ENCODE data around the gene SGPL1. TPM values are rescaled to one million over a fixed set of nuclear protein-coding genes. Genes with fewer than 3 reads are reported as not detected.

SGPL1 gene
- total and polyA plus RNA-seq, 2 experiments from 2014 or later: 12.0 to 42.7 TPM

DNA sequence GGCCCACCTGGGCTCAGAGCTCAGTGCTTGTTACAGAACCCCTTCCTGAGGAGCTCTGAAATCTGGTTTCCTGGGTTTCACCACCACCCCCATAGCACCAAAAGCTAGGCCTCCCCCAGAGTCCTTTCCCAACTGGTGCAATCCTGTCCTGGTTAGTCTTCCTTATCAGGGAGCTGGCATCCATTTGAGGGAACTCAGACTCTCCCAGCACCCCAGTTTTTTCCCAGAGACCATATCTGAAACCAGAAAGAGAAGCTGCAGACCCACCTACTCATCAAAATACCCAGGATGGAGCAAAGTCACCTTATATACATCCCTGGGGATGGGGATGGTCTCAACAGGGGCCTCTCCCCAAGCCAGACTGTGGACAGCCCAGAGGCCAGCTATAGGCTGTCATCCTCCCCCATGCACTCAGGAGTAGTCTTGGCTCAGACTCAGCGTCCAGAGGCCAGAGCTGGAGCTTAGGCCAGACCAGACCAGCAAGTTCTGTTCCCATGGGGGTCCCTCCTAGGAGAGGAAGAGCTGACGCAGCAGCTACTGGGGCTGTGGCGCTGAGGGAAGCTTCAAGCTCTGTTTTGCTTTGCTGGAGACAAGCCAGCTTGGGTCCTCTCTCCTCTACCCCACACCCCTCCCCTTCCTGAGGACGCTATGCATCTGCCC is 33.5 kb upstream of the SGPL1 start:
- Mint-ChIP-seq H3K9me3 (no peaks in the 10 kb centered on the region), H3K36me3 (ENCODE audit: low read depth) (no peaks in the 10 kb centered on the region), H3K4me3 (no peak overlapping the region), H3K27ac (no peak overlapping the region), H3K27me3 (ENCODE audit: insufficient read depth, low read depth, poor library complexity) (peaks cover 3% of the 10 kb centered on the region), H3K4me1 (peaks cover 5% of the 10 kb centered on the region; the same call in 2 of the 3 replicates)
- ATAC-seq (no peak), DNase-seq (ENCODE audit: low spot score) (no peak)
- H3K9me2 ChIP-seq (ENCODE audit: insufficient read depth): peaks cover 4% of the 10 kb centered on the region; the same call in 1 of the 2 replicates
- no peak overlapping the region for H3K4me3 ChIP-seq
- H3F3A ChIP-seq (replicated peaks; ENCODE audit: low read depth): no peaks in the 10 kb centered on the region
- H4K20me1 ChIP-seq (replicated peaks; ENCODE audit: insufficient read depth): no peaks in the 10 kb centered on the region; the same call in 1 of the 2 replicates
- H3K79me2 ChIP-seq (replicated peaks; ENCODE audit: insufficient read depth): no peaks in the 10 kb centered on the region
- H3K27ac ChIP-seq (ENCODE audit: low read depth): no peak overlapping the region
- no peak for TF ChIP-seq ZNF331 (CRISPR knock-in tag; IDR thresholded peaks at IDR 0.05; ENCODE audit: low read depth)
- no peaks in the 10 kb centered on the region for H3K36me3 ChIP-seq (ENCODE audit: insufficient read depth)
- H3K27me3 ChIP-seq (ENCODE audit: insufficient read depth): no peaks in the 10 kb centered on the region
- H3K4me1 ChIP-seq (ENCODE audit: insufficient read depth): no peaks in the 10 kb centered on the region
- no peak overlapping the region for H3K4me2 ChIP-seq
- H2AFZ ChIP-seq: no peak overlapping the region

GRCh38 chr10:70782746-70783680 is 32.7 kb upstream of the SGPL1 start:
- ATAC-seq: no peak
- H3K27ac Mint-ChIP-seq: no peak overlapping the region
- no peaks in the 10 kb centered on the region; the same call in 1 of the 2 replicates for H4K20me1 ChIP-seq (replicated peaks; ENCODE audit: insufficient read depth)
- TF ChIP-seq ZNF114 (CRISPR knock-in tag; IDR thresholded peaks at IDR 0.05) (no peak), JUNB (IDR thresholded peaks at IDR 0.05; ENCODE audit: unreplicated experiment) (no peak), CTCF (conservative IDR thresholded peaks at IDR 0.05; ENCODE audit: low read depth in 2 of 2) (no peak), CREB1 (CRISPR knock-in tag; IDR thresholded peaks at IDR 0.05; ENCODE audit: low read depth) (no peak), STAT1 (IDR thresholded peaks at IDR 0.05; ENCODE audit: unreplicated experiment) (no peak), EZH2phosphoT487 (IDR thresholded peaks at IDR 0.05; ENCODE audit: unreplicated experiment) (no peak), POLR2AphosphoS5 (IDR thresholded peaks at IDR 0.05; ENCODE audit: low read depth) (no peak), ZNF331 (CRISPR knock-in tag; IDR thresholded peaks at IDR 0.05; ENCODE audit: low read depth) (no peak), NANOG (IDR thresholded peaks at IDR 0.05; ENCODE audit: borderline replicate concordance) (no peak), EZH2 (IDR thresholded peaks at IDR 0.05; ENCODE audit: low read depth, unreplicated experiment) (no peak)
- TF ChIP-seq, protein P1, sequence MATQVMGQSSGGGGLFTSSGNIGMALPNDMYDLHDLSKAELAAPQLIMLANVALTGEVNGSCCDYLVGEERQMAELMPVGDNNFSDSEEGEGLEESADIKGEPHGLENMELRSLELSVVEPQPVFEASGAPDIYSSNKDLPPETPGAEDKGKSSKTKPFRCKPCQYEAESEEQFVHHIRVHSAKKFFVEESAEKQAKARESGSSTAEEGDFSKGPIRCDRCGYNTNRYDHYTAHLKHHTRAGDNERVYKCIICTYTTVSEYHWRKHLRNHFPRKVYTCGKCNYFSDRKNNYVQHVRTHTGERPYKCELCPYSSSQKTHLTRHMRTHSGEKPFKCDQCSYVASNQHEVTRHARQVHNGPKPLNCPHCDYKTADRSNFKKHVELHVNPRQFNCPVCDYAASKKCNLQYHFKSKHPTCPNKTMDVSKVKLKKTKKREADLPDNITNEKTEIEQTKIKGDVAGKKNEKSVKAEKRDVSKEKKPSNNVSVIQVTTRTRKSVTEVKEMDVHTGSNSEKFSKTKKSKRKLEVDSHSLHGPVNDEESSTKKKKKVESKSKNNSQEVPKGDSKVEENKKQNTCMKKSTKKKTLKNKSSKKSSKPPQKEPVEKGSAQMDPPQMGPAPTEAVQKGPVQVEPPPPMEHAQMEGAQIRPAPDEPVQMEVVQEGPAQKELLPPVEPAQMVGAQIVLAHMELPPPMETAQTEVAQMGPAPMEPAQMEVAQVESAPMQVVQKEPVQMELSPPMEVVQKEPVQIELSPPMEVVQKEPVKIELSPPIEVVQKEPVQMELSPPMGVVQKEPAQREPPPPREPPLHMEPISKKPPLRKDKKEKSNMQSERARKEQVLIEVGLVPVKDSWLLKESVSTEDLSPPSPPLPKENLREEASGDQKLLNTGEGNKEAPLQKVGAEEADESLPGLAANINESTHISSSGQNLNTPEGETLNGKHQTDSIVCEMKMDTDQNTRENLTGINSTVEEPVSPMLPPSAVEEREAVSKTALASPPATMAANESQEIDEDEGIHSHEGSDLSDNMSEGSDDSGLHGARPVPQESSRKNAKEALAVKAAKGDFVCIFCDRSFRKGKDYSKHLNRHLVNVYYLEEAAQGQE (IDR thresholded peaks at IDR 0.05; ENCODE audit: unreplicated experiment): no peak
- TF ChIP-seq, protein P2, sequence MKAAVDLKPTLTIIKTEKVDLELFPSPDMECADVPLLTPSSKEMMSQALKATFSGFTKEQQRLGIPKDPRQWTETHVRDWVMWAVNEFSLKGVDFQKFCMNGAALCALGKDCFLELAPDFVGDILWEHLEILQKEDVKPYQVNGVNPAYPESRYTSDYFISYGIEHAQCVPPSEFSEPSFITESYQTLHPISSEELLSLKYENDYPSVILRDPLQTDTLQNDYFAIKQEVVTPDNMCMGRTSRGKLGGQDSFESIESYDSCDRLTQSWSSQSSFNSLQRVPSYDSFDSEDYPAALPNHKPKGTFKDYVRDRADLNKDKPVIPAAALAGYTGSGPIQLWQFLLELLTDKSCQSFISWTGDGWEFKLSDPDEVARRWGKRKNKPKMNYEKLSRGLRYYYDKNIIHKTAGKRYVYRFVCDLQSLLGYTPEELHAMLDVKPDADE (IDR thresholded peaks at IDR 0.05): no peak

More at GRCh38 chr10:70782746-70783680, 32.7 kb upstream of the SGPL1 start:
- H2AFZ ChIP-seq: no peak overlapping the region
- H3K4me1 Mint-ChIP-seq: peaks cover 5% of the 10 kb centered on the region; the same call in 2 of the 3 replicates
- no peaks in the 10 kb centered on the region for H3K9me3 Mint-ChIP-seq
- H3K27ac ChIP-seq (ENCODE audit: low read depth): no peak overlapping the region
- H3K9me2 ChIP-seq (ENCODE audit: insufficient read depth): peaks cover 4% of the 10 kb centered on the region; the same call in 1 of the 2 replicates
- no peak overlapping the region for H3K4me3 ChIP-seq
- no peaks in the 10 kb centered on the region for H3K27me3 Mint-ChIP-seq (ENCODE audit: insufficient read depth, low read depth, poor library complexity)
- no peaks in the 10 kb centered on the region for H3K27me3 ChIP-seq (ENCODE audit: insufficient read depth)
- H3K36me3 ChIP-seq (ENCODE audit: insufficient read depth): no peaks in the 10 kb centered on the region
- no peaks in the 10 kb centered on the region for H3K79me2 ChIP-seq (replicated peaks; ENCODE audit: insufficient read depth)
- no peaks in the 10 kb centered on the region for H3K4me1 ChIP-seq (ENCODE audit: insufficient read depth)
- no peak for DNase-seq (ENCODE audit: low spot score)
- H3F3A ChIP-seq (replicated peaks; ENCODE audit: low read depth): no peaks in the 10 kb centered on the region
- no peak overlapping the region for H3K4me3 Mint-ChIP-seq
- H3K4me2 ChIP-seq: no peak overlapping the region
- H3K36me3 Mint-ChIP-seq (ENCODE audit: low read depth): no peaks in the 10 kb centered on the region

Measured in GM23338 (cell line).